ENCODE measurements around the gene CD70. TPM values are rescaled to one million over a fixed set of nuclear protein-coding genes. Genes with fewer than 3 reads are reported as not detected.
"Not testable (repeated sequence)": the region's sequence is repeated elsewhere in the genome, so short reads cannot be mapped to it uniquely, and the experiment has no call there.

The CD70 gene
- total RNA-seq, 1 experiment from 2014 or later, result 1.2 TPM

DNA sequence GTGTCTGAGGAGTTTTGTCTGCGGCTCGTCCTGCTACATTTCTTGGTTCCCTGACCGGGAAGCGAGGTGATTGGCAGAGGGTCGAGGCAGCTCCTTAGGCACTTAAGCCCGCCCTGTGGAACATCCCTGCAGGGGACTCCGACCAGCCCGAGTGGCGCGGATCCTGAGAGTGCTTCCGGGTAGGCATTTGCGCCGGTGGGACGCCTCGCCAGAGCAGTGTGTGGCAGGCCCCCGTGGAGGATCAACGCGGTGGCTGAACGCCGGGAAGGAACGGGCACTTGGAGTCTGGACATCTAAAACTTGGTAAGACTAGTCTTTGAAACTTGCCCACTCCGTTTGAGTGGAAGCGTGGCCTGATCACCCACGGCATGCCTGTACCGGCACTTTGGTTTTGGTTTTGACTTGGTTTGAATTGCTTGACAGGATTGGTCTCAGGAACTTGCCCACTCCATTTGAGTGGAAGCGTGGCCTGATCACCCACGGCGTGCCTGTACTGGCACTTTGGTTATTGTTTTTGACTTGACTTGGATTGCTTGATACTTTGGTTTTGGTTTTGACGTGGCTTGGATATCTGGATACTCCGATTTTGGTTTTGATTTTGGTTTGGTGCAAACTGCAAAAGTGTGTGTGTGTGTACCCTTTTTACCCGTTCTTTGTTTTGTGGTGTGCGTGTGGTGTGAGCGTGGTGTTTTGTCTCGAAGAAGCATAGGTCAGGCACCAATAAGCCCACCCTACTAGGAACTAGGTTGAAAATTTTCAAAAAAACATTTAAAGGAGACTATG lies 6.7 kb upstream of the CD70 start:
- H3K4ac ChIP-seq (ENCODE audit: low read depth, low read length); H3K27me3 ChIP-seq (ENCODE audit: insufficient read depth, low read length); H3K56ac ChIP-seq (ENCODE audit: insufficient read length, low read depth, low read length); H2BK20ac ChIP-seq (ENCODE audit: low read depth, low read length, poor library complexity, severe bottlenecking); H2AK5ac ChIP-seq (ENCODE audit: insufficient read length, low read length); H2BK5ac ChIP-seq (ENCODE audit: insufficient read length, low read length); H3K18ac ChIP-seq (ENCODE audit: insufficient read length, low read depth, low read length); H3K9me3 ChIP-seq (ENCODE audit: control insufficient read depth, low read depth, low read length); H3T11ph ChIP-seq (ENCODE audit: low read length); H3K23ac ChIP-seq (ENCODE audit: insufficient read length, low read depth, low read length); H4K5ac ChIP-seq (ENCODE audit: insufficient read length, low read depth, low read length); DNase-seq; H4K8ac ChIP-seq (replicated peaks; ENCODE audit: insufficient read length, low read depth, low read length); H3K36me3 Mint-ChIP-seq (ENCODE audit: insufficient read depth in 1 of 3, low read depth in 3 of 3); H3K4me3 Mint-ChIP-seq; H3K4me1 ChIP-seq (ENCODE audit: insufficient read depth, low read length); H3K79me2 ChIP-seq (ENCODE audit: insufficient read depth, low read length); H2AFZ ChIP-seq (ENCODE audit: low read length); H3K23me2 ChIP-seq (ENCODE audit: insufficient read length, low read depth, low read length, poor library complexity, severe bottlenecking); H3K27ac ChIP-seq (ENCODE audit: insufficient read length, low read depth, low read length); H2BK120ac ChIP-seq (ENCODE audit: low read depth, low read length, poor library complexity, severe bottlenecking); H3K4me1 Mint-ChIP-seq; H4K91ac ChIP-seq (ENCODE audit: insufficient read length, low read depth, low read length); H3K14ac ChIP-seq (ENCODE audit: insufficient read depth, low read length); H2BK15ac ChIP-seq (ENCODE audit: low read depth, low read length); H3K9ac ChIP-seq (ENCODE audit: extremely low read depth, insufficient read length, low read length); H2BK12ac ChIP-seq (ENCODE audit: insufficient read length, low read depth, low read length); H3K27ac Mint-ChIP-seq; H3K79me1 ChIP-seq (ENCODE audit: insufficient read depth, low read depth, low read length, poor library complexity, severe bottlenecking); H4K20me1 ChIP-seq (ENCODE audit: control insufficient read depth, insufficient read depth, insufficient read length); H3K4me2 ChIP-seq (ENCODE audit: insufficient read depth, insufficient read length, low read length): not testable (repeated sequence)
- WGBS (ENCODE audit: extremely low coverage, insufficient read length, low lambda C conversion rate), result no CpG with 5 or more reads among the region's 34 CpGs
- Mint-ChIP-seq H3K27me3 (ENCODE audit: low read depth) (peaks cover 71% of the 10 kb centered on the region), H3K9me3 (peaks cover 15 to 64% of the 10 kb centered on the region in 2 experiments)
